SIG-M5 (cell line): ENCODE measurements around the gene DOCK4.

Experiments
- DNase-seq: peaks from one replicate; lab custom pipeline; 2025; lab: John Stamatoyannopoulos, UW

Gene DOCK4

DNA sequence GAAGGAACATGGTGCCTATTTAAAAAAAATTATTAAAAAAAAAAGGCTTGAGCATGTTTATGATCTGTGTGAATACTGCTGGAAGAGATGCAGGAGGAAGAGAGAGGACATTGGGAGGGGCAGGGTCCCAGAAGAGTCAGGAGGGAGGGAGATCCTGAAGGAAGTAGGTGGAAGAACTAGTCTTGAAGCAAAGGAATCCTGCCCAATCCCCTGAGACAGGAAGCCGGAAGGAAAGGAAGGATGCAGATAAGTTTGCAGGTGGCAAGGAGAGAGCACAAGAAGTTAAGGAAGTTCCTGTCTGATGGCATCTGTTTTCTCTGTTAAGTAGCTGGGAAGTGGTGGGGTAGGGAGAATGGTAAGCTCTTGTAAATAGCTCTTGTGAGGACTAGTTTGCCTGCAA is 318.5 kb downstream of the DOCK4 start:
- no peak for DNase-seq

DNA sequence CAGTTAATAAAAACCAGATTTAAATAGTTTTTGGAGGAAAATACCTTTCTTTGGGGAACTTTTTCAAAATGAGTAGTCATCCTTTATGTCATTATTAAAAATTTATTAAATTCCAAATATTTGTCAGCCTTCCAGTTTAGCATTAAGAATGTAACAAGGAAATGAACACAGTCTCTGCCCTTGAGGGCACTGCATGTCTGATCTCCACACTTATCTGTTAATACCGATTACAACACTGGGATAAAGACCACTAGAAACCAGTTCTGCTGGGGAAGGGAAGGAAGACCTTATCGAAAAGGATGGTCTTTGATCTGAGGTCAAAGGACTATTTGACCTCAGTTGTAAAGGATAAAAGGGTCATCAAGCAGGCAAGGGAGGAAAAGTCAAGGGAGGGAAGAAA is 320.0 kb downstream of the DOCK4 start:
- no peak for DNase-seq

DNA sequence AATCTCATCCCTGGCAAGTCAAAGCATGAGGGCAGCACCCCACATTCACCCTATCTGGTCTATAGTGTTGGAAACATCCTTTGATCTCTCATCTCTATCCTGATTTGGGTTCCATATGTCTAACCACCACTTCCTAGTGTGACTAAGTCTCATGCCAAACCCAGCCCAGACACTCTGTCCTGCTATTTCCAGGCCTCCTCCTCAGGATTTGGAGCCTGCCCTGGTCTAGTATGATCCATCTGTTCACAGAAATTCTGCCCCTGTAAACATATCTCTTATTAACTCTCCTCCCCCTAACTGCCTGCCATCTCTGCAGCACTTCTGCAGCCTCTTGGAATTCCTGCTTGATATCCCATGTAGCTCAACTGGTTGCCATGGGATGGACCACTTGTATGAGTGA is 323.0 kb downstream of the DOCK4 start:
- no peak for DNase-seq

DNA sequence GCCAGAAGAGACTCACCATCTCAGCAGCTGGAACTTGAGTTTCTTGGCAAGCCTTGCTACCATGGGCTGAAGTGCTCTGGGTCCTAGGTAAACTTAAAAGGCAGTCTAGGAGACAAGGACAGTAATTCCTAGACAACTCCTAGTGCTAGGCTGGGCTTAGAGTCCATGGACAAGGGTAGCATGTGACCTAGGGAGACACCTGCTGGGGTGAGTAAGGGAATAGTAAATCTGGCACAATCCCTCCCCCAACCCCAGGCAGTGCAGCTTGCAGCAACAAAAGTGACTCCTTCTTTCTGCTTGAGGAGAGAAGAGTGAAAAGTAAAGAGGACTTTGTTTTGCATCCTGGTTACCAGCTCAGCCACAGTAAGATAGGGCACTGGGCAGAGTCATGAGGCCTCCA is 327.4 kb downstream of the DOCK4 start:
- DNase-seq: no peak

DNA sequence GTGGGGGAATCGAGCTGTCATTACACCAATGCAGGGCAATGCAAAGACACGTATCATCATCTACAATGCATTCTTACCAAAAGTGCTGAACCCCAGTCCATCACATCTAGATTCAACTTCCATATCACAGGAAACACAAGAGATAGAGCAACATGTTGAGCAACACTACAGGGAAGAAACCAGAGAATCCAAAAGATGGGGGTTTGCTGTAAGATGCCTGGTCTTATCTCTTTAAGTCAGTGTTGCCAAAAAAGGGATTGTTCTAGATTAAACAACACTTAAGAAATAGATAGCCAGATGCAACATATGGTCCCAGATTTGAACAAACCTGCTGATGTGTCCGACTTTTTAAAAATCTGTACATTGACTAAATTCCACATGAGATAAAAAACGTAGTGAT is 328.3 kb downstream of the DOCK4 start:
- no peak for DNase-seq

DNA sequence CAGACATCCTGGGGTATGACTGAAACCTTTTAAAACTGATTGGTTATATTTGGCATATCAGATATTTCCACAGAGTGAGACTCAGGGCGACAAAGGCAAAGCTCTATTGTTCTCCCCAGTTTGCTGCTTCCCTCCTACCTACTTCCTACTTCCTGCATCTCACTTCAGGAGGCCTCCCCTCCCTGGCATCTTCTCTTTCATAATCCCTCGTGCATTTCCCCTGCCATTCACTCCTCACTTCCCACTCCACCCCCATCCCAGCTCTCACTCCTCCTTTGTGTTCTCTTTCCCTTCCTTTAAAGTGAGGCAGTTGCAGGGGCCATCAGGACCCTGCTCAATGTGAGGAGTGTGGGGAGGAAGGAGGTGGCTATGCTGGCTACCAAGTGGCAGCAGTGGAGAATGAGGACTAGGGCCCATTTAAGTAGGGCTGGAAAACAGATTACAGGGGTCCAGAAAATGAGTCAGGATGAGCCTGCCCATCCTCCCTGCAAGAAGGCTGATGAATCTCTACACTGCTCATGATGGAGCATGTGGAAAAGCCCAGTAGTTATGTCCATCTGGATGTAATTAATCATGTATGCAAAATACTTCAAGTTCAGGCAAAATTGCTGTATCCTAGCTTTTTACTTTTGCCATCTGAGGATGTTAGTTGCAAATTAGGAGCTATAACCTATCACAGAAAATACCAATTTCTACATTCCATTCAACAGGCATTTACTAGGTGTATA is 332.1 kb downstream of the DOCK4 start:
- no peak for DNase-seq

DNA sequence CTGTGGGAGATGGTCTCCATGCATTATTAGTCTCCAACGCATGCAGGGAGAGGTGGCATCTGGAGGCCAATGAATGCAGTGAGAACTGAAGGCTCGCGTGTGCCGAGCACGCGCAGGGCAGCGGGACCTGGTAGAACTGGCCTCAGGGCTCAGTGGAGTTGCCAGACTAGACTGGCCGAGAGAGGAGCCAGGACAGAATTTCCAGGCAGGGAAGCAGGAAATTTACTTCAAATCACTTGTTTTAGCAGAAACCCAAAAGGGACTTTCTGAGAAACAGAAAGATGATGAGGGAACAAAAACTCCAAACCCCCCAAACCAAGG is 332.9 kb downstream of the DOCK4 start:
- no peak for DNase-seq

DNA sequence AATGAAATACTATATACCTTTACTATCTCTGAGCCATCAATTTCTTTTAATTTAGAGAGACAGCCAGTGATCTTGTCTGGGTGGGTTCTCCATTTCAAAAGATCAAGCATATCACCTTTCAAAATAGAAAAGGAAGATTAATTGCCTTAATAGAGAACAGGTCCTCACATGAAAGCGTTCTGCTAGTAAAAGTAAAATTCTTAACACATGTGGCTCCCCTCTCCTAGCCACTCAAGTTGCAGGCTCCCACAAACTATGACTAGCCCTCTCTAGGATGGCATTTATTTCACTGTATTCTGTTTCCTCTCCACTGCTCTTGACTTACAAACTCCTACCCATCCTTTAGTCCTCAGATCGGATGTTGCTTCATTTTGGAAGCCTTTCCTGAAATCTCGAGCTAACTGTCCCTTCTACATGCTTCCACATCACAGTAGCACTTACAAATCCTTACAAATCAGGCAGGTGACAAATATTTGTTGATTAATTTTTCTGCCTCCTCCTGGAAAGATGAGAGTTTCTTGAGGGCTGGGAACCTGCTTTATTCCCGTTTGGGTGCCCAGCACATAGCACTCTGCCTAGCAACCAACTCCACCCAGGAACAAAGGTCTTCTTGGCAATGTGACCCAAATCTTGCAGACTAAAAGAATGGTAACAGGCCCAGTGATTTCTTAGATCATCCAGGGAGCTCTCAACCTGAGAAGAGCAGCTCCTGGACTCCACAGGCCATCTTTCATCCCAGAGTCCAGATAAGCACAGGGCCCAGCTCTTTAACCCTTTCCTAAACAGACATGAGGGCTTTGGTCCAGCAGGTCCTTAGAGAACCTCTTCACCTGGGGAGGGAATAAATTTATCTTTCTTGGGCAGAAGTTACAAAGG is 333.5 kb downstream of the DOCK4 start:
- DNase-seq: no peak

DNA sequence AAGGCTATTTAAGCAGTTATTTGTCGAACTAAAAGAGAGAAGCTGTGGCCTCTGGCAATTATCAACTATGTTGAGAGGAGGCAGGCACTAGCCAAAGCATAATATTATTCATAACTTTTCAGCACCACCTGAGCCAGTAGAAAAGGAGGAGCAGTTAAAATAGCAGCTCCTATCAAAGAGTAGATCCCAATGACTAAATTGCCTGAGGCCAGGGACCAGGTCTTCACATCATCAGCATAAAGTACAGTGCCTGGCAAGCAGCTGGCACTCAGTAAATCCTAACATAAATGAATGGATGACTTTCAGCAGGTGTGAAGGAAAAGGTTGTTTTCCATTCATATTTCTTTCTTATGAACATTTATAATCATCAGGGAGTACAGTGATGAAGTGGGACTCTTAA is 334.9 kb downstream of the DOCK4 start:
- no peak for DNase-seq

DNA sequence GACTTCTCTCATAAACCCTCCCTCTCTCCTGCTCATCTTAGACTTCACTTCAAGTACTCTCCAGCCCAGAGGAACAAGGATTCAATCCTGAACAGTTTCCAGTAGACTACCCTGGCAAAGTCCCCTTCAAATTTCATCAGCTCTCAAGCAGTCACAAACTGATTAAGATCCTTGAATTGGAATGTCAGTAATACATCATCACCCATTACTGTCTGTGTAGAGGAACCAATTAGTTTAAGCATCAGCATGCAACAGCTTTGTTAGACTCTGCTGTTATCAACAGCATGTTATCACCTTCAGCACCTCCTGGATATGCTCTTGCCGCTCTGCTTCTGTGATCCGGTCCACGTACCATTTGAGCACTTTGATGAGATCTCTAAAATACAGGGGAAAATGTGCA is 336.9 kb downstream of the DOCK4 start:
- DNase-seq: no peak

DNA sequence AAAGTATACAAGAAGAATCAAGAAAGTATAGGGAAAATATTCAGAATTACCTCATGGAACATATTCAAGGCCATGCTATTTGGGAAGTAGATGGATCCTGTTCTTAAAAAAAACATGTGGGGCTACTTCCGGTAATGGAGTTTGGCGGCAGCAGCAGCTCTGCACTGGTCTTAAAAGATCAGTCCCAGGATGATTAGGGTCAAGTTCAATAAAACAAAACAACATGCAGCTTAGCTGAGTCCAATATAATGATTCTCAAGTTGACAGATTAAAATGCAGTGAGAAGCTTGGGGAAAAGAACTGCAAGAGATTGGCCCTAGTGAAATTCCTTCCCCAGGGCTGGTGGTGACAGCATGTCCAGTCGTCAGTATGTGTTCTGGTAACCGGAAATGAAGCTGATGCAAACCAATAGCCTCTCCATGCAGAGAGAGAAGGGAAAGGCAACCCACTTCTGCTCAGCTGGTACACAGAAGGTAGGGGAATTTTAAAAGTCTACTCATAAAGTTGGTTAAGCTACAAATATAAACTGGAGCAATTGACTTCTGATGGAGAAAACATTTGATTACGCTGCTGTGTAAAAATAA is 338.8 kb downstream of the DOCK4 start:
- no peak for DNase-seq

DNA sequence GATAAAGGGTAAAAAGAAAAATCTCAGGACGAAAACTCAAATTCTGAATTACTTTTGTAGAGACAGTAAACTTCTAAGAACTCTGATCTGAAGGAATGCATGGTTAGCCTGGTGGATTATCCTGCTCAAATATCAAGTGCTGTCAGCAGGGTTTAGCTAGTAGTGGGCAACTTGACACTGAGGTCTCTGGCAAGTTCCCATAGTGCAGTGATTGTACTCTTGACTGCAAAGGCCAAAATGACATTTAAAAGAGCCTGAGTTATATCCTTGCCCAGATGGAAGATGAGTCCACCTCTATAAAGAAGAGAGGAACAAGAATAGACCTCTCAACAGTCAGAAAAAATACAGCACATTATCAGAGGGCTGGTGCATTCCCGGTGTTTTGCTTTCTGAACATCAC is 339.4 kb downstream of the DOCK4 start:
- DNase-seq: no peak

DNA sequence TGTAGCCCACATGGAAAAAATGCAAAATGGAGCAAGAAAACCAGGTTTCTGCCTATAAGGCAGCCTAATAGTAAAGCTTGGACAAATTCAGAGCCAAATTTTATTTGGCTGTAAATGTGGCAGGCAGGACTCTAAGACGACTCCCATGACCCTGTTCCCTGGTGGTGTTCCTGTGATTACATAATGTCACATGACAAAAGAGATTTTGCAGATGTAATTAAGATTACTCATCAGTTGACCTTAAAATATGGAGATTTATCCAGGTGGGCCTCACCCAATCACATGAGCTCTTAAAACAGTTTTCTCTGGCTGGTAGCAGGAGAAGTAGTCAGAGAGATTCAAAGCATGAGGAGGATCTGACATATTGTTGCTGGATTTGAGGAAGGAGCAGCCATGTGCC is 340.8 kb downstream of the DOCK4 start:
- DNase-seq: no peak

DNA sequence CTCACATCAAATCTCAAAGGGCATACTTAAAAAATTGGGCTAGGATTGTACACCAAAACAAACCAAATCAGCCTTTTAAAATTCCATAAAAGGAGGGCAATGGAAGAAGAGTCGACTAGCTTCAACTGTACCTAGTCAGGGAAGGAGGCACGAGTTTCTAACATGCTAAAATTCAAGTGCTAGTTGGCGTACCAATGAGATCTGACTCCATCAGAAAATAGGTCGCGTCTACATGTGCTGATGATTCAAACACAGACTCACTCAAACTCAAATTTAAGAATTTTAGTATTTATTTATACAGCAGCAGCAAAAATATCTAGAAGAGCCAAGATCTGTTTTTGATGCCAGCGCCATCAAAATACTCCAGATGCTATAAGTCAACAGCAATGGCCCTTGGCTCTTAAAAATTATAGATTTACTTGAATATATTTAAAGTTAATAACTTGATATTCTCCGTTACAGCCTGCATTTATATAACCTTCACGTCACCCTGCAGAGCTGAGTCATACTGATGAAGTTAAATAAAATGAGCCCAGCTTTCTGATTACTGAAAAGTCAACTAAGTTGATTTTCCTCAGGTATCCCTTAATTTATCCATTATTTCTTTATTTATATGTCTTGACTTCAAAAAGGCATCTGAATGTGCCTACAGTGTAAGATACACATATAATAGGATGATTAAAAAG is 341.8 kb downstream of the DOCK4 start:
- DNase-seq: no peak

DNA sequence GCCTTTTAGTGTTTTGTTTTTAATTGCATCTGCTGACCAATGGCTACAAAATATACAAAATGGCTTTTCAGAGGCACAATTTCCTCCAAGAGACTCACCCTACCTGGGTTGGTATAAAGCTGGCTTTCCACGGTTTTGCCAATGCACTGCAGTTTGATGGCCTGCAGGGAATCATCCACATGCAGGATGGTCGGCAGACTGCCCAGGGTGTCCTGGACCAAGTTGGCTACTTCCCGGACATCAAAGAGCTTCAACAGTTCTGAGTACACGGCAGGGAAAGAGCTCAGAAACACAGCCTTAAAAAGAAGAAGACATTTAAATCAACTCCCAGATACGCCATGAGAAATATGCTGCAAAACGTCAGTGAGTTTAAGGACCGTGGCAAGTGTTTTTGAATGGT is 342.9 kb downstream of the DOCK4 start:
- DNase-seq: no peak

DNA sequence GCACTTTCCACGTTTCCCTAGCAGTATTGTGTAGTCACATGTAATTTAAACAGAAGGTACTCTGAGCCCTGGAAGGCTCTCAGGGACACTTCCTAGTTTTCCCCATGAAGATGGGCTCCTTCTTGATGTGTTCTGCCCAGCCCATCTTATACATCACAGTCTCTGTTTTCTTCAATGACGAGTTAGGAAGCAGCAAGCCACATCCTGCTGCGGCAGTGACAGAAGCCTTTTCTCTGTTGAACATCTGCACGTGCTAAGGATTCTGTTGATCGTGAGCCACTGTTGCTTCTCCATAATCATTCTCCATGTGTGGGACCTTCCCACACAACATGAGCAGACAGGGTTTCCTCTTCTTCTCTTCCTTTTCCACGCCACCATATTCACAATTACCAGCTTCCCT is 346.0 kb downstream of the DOCK4 start:
- no peak for DNase-seq

DNA sequence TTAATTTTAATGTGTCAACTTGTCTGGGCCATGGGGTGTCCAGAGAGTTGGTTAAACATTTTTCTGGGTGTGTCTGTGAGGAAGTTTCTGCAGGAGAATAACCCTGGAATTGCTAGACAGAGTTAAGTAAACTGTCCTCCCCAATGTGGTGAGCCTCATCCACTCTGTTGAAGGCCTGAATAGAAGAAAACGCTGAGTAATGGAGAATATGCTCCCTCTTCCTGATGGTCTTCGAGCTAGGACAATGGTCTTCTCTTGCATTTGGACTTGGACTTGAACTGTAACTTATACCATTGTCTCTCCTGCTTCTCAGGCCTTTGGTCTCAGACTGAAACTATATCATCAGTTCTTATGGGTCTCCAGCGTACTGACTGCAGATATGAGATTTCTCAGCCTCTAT is 347.9 kb downstream of the DOCK4 start:
- DNase-seq: no peak

DNA sequence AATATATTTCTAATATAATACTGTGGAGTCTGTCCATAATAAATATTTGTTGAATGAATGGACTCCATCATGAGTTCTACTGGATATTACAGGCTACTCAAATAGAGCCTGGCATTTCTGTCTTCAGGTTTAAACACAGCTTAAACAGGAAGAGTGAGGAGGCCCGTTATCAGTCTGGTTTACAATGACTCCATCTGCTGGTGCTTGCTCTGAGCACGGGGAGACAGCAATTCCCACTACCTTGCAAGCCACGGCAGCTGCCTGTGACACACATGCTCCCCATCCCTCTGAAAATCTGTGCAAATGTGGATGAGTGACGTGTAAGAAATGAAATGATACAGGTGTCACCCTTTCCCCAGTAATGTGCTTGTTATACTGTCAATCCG is 350.4 kb downstream of the DOCK4 start:
- DNase-seq: no peak

DNA sequence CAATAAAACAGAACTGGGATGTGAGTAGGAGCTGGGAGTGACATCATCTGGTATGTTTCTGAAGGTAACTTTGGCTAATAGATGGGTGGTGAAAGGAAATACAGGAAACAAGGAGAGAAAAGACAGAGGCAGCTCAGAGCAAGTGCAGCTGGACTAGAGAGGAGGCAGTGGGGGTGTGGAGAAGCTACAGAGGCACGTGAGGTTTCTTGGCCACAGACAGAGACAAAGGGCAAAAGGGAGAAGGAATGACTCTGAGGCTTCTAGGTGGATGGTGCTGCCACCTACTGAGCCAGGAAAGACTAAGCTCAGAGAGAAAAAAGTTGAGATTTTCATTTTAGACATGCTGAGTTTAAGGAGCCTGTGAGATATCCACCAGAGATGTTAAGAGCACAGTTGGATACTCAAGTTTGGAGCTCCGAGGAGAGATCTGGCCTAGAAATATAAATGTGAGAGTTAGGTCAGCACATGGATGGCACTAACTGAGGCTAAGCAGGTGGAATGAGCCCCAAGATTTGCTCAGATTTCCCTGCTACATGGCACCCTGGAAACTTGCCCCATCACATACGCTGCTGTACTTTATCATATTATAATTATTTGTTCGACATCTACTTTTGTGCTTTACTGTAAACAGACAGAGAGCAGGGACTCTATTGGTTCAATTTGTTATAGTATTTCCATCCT is 350.9 kb downstream of the DOCK4 start:
- no peak for DNase-seq

DNA sequence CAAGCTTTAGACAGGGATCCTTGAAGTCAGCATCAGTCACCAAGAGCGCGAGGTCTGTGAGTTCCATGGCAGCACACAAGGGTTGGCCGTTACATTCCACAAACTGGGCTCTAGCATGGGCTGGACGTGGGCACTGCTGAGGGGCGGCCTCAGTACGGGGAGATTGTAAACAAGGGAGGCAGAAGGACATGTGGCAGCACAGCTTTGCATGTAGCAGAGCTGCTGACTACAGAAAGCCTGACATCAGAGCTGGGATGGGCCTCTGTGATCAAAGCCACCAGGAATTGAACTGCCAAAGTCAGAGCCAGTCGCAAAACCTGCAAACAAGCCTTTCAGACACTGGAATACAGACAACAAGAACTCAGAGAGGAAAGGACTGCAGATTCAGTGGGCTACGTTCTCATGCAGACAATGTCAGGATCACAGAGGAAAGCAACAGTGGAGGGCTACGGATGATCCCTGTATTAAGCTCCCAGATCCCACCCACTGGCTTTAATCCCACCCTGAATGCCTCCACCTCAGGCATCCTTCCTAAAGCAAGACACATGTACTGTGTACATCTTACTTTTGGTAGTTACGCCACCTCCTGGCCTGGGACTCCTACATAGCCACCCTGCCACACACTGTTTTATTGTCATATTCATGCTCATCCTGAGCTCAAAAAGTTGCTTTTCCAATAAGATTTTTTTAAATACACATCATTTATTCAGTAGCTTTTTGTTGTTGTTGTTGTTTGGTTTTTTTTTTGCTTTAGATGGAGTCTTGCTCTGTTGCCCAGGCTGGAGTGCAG is 352.8 kb downstream of the DOCK4 start:
- no peak for DNase-seq

DNA sequence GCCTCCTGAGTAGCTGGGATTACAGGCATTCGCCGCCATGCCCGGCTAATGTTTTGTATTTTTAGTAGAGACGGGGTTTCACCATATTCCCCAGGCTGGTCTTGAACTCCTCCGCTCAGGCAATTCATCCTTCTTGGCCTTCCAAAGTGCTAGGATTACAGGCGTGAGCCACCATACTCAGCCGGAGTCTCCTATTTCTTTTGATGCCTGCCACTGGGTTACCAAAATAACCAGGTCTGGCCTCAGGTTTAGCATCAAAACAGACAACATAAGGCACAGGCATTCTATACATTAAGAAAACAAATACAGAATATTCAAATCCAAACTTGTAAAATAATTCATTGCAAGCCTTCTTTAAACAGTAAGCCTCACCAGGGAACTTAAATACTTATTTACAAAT is 354.1 kb downstream of the DOCK4 start:
- no peak for DNase-seq
